ENCODE results near the gene ZNF770.

Gene ZNF770

GRCh38 chr15:34994925-34995324, 6.8 kb upstream of the ZNF770 start:
- peaks cover 12% of the 10 kb centered on the region for H3F3A ChIP-seq (ENCODE audit: insufficient read depth, low read length)
- no peak for DNase-seq
- H3K4me2 ChIP-seq (ENCODE audit: low read depth, low read length) = no peak overlapping the region
- H3K27ac ChIP-seq (ENCODE audit: low read length) = no peak overlapping the region
- H3K4me3 ChIP-seq (ENCODE audit: low read length) = no peak overlapping the region
- no peaks in the 10 kb centered on the region for H4K20me1 ChIP-seq (ENCODE audit: insufficient read depth, low read length)
- no peaks in the 10 kb centered on the region for H3K79me2 ChIP-seq (ENCODE audit: low read length)
- H3K36me3 ChIP-seq (replicated peaks; ENCODE audit: insufficient read depth, low read length) = no peaks in the 10 kb centered on the region
- no peak overlapping the region for H3K9ac ChIP-seq (ENCODE audit: low read length)
- no peaks in the 10 kb centered on the region for H3K9me2 ChIP-seq (replicated peaks; ENCODE audit: insufficient read depth, low read length)
- H3K4me1 ChIP-seq (ENCODE audit: low read length) = peaks cover 16% of the 10 kb centered on the region
- TF ChIP-seq CTCF (IDR thresholded peaks at IDR 0.05; ENCODE audit: low read length) (no peak), EZH2phosphoT487 (IDR thresholded peaks at IDR 0.05; ENCODE audit: low read length) (no peak)
- H2AFZ ChIP-seq (ENCODE audit: low read length) = no peak overlapping the region
- H3K9me3 ChIP-seq (replicated peaks; ENCODE audit: insufficient read depth, low read length) = no peaks in the 10 kb centered on the region
- no peaks in the 10 kb centered on the region for H3K27me3 ChIP-seq (replicated peaks; ENCODE audit: insufficient read depth, low read length)

- Histone ChIP-seq H3K4me2 (ENCODE audit: low read depth, low read length) (peak overlapping the region; percentile 35; the same call in 1 of the 2 replicates), H3K4me1 (ENCODE audit: low read length) (peaks cover 24% of the 10 kb centered on the region), H3K27me3 (replicated peaks; ENCODE audit: insufficient read depth, low read length) (no peaks in the 10 kb centered on the region), H2AFZ (ENCODE audit: low read length) (peak overlapping the region; percentile 55), H3K9ac (ENCODE audit: low read length) (no peak overlapping the region; the same call in 1 of the 2 replicates), H3K9me3 (replicated peaks; ENCODE audit: insufficient read depth, low read length) (no peaks in the 10 kb centered on the region), H3K27ac (ENCODE audit: low read length) (peak overlapping the region; percentile 50; the same call in 1 of the 2 replicates), H3K9me2 (replicated peaks; ENCODE audit: insufficient read depth, low read length) (no peaks in the 10 kb centered on the region), H3K79me2 (ENCODE audit: low read length) (no peaks in the 10 kb centered on the region), H3F3A (ENCODE audit: insufficient read depth, low read length) (peaks cover 12% of the 10 kb centered on the region), H4K20me1 (ENCODE audit: insufficient read depth, low read length) (no peaks in the 10 kb centered on the region), H3K4me3 (ENCODE audit: low read length) (no peak overlapping the region), H3K36me3 (replicated peaks; ENCODE audit: insufficient read depth, low read length) (no peaks in the 10 kb centered on the region)
- no peak for TF ChIP-seq CTCF (IDR thresholded peaks at IDR 0.05; ENCODE audit: low read length)
- peak; percentile 76 for DNase-seq
These were observed 5.8 kb upstream of the ZNF770 start for GRCh38 chr15:34993877-34994276.

DNA sequence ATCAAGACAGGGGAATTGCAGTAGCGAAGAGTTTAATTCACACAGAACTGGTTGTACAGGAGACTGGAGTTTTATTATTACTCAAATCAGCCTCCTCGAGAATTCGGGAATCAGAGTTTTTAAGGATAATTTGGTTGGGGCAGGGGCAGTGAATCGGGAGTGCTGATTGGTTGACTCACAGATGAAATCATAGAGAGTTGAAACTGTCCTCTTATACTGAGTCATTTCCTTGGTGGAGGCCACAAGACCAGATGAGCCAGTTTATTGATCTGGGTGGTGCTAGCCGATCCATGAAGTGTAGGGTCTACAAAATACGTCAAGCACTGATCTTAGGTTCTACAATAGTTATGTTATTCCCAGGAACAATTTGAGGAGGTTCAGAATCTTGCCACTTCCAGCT, 5.3 kb upstream of the ZNF770 start:
- Histone ChIP-seq H3K4me3 (ENCODE audit: low read length) (no peak overlapping the region), H3K27ac (ENCODE audit: low read length) (peak overlapping the region; percentile 50; the same call in 1 of the 2 replicates), H2AFZ (ENCODE audit: low read length) (peak overlapping the region; percentile 55), H3K79me2 (ENCODE audit: low read length) (no peaks in the 10 kb centered on the region), H3K36me3 (replicated peaks; ENCODE audit: insufficient read depth, low read length) (no peaks in the 10 kb centered on the region), H3K4me2 (ENCODE audit: low read depth, low read length) (peak overlapping the region; percentile 35; the same call in 1 of the 2 replicates), H3K9me2 (replicated peaks; ENCODE audit: insufficient read depth, low read length) (no peaks in the 10 kb centered on the region), H3K4me1 (ENCODE audit: low read length) (peaks cover 25% of the 10 kb centered on the region), H3K27me3 (replicated peaks; ENCODE audit: insufficient read depth, low read length) (no peaks in the 10 kb centered on the region), H3K9ac (ENCODE audit: low read length) (no peak overlapping the region), H3F3A (ENCODE audit: insufficient read depth, low read length) (peaks cover 12% of the 10 kb centered on the region), H3K9me3 (replicated peaks; ENCODE audit: insufficient read depth, low read length) (no peaks in the 10 kb centered on the region), H4K20me1 (ENCODE audit: insufficient read depth, low read length) (no peaks in the 10 kb centered on the region)
- DNase-seq = no peak
- TF ChIP-seq EZH2phosphoT487 (IDR thresholded peaks at IDR 0.05; ENCODE audit: low read length) (no peak), EZH2 (optimal IDR thresholded peaks at IDR 0.05; ENCODE audit: low read depth, low read length) (no peak), CTCF (IDR thresholded peaks at IDR 0.05; ENCODE audit: low read length) (no peak)
